ENCODE results near the gene RAD51B.

Gene RAD51B

DNA sequence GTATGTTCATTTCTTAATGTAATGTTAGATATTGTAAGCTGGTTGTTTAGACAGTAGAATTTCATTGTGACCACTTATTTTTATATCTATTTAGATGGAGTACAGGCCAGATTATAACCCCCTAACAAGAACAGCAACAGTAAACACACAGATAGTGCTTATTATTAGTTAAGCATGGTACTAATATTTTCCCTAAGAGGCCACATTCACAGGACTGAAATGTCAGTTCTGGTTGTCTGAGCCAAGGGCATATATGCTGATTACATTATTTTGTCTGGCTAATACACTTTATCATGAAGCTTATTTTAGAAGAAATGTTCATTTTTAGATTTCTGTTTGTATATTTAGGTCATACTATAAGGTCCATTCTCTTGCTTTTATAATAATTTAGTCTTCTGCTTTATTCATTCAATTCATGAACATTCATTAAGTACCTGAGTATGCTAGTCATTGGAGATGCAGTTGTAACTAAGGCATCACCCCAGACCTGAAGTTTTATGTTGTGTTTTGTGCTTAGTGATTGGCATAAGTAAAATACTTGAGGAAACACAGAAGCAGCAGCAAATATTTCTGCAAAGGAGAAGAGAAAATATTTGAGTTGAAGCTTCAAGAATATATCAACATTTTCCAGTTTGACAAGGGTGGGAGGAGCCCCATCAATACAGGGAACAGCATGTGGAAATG, 413.7 kb downstream of the RAD51B start:
- Mint-ChIP-seq H3K27ac (no peak overlapping the region), H3K4me1 (peaks cover 27% of the 10 kb centered on the region), H3K27me3 (ENCODE audit: low read depth) (no peaks in the 10 kb centered on the region), H3K36me3 (ENCODE audit: low read depth) (no peaks in the 10 kb centered on the region), H3K4me3 (no peak overlapping the region), H3K9me3 (no peaks in the 10 kb centered on the region)
- TF ChIP-seq, protein P1, sequence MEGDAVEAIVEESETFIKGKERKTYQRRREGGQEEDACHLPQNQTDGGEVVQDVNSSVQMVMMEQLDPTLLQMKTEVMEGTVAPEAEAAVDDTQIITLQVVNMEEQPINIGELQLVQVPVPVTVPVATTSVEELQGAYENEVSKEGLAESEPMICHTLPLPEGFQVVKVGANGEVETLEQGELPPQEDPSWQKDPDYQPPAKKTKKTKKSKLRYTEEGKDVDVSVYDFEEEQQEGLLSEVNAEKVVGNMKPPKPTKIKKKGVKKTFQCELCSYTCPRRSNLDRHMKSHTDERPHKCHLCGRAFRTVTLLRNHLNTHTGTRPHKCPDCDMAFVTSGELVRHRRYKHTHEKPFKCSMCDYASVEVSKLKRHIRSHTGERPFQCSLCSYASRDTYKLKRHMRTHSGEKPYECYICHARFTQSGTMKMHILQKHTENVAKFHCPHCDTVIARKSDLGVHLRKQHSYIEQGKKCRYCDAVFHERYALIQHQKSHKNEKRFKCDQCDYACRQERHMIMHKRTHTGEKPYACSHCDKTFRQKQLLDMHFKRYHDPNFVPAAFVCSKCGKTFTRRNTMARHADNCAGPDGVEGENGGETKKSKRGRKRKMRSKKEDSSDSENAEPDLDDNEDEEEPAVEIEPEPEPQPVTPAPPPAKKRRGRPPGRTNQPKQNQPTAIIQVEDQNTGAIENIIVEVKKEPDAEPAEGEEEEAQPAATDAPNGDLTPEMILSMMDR (IDR thresholded peaks at IDR 0.05; ENCODE audit: unreplicated experiment in 3 of 3) = no peak

- H3K4me1 Mint-ChIP-seq = peaks cover 26% of the 10 kb centered on the region
- H3K27ac Mint-ChIP-seq = no peak overlapping the region
- no peaks in the 10 kb centered on the region for H3K36me3 Mint-ChIP-seq (ENCODE audit: low read depth)
Measured at GRCh38 chr14:68234101-68234905, 414.7 kb downstream of the RAD51B start.

GRCh38 chr14:68235011-68235410, 415.4 kb downstream of the RAD51B start:
- TF ChIP-seq, protein P1 (IDR thresholded peaks at IDR 0.05; ENCODE audit: unreplicated experiment in 3 of 3) = no peak
- H3K9me3 Mint-ChIP-seq = peaks cover 2% of the 10 kb centered on the region
- peak overlapping the region in 2 of 3 experiments; percentile 49 to 93 for H3K27ac Mint-ChIP-seq
- H3K4me1 Mint-ChIP-seq = peaks cover 30% of the 10 kb centered on the region
- H3K36me3 Mint-ChIP-seq (ENCODE audit: low read depth) = no peaks in the 10 kb centered on the region
- H3K4me3 Mint-ChIP-seq = no peak overlapping the region
- H3K27me3 Mint-ChIP-seq (ENCODE audit: low read depth) = no peaks in the 10 kb centered on the region

More at GRCh38 chr14:68234101-68234905, 414.7 kb downstream of the RAD51B start:
- Mint-ChIP-seq H3K4me3 (no peak overlapping the region), H3K9me3 (no peaks in the 10 kb centered on the region), H3K27me3 (ENCODE audit: low read depth) (no peaks in the 10 kb centered on the region)
- TF ChIP-seq, protein P1 (IDR thresholded peaks at IDR 0.05; ENCODE audit: unreplicated experiment in 3 of 3) = no peak

DNA sequence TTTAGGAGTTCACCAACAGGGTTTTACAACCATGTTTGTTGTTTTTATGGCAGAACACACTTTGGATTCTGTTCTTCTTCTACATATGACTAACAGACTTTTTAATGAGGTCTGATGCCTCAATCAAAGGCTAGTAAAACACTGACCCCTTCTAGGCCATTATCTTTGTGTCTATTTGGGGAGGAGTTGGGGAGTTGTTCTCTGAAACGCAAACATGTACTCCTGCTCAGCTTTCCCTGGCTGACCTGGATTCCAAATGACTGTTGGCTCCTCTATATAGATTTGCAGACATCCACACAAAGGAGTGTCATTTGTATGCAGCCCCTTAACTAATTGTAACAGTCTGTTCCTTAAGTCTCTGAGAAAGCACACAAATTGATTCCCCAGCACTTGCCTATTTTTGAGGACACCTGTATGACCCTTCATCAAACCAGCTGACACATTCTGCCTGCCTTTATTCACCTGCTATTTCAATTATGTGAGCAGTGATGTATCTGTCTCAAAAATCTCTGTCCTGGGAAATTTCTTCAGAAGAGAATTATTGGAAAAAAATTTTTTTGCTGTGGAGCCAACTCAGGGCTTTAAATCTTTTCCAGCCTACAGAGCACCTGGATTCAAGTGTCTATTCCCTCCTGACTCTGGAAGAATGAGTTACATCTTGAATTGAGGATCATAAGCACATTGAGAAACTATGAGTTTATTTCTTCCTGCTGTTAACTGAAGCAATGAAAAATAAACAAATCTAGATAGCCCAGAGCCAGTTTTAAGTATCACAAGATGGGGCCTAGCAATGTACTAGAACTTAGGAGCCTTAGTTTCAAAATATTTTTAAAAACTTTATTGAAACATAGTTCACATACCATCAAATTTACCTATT, 417.2 kb downstream of the RAD51B start:
- Mint-ChIP-seq H3K27me3 (ENCODE audit: low read depth) (no peaks in the 10 kb centered on the region), H3K4me3 (no peak overlapping the region), H3K27ac (peak overlapping the region in 2 of 3 experiments; percentile 93 to 97), H3K4me1 (peaks cover 42% of the 10 kb centered on the region), H3K9me3 (peaks cover 2% of the 10 kb centered on the region), H3K36me3 (ENCODE audit: low read depth) (no peaks in the 10 kb centered on the region)
- TF ChIP-seq, protein P1 (IDR thresholded peaks at IDR 0.05; ENCODE audit: unreplicated experiment in 3 of 3) = no peak

DNA sequence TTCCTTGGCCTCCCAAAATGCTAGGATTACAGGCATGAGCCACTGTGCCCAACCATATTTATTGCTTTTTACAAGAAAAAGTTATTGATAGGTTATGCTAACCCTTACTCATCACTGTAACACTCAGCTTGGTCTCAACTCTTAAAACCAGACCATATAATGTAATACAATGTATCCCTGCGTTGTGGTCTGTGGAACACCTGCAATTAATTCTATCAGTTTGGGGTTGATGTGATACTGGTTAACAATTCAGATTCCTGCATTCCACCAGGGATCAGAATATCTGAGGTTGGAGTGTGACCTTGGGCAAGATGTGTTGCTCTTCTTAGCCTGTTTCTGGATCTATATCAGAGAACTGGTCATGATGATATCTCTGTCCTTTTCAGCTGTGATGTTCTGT, 419.0 kb downstream of the RAD51B start:
- TF ChIP-seq, protein P1 (IDR thresholded peaks at IDR 0.05; ENCODE audit: unreplicated experiment in 3 of 3) = no peak
- no peaks in the 10 kb centered on the region for H3K36me3 Mint-ChIP-seq (ENCODE audit: low read depth)
- H3K4me1 Mint-ChIP-seq = peaks cover 57% of the 10 kb centered on the region
- no peak overlapping the region for H3K4me3 Mint-ChIP-seq
- peak overlapping the region in 2 of 3 experiments; percentile 93 for H3K27ac Mint-ChIP-seq
- H3K9me3 Mint-ChIP-seq = peaks cover 2% of the 10 kb centered on the region
- H3K27me3 Mint-ChIP-seq (ENCODE audit: low read depth) = no peaks in the 10 kb centered on the region

Data from nephron (organoid).